Liver (tissue), 9 donors: ENCODE measurements around the gene GAP43. TPM values are rescaled to one million over a fixed set of nuclear protein-coding genes. Genes with fewer than 3 reads are reported as not detected.

ENCODE experiments used
- DNase-seq: peaks from one replicate; pipeline ENCODE4 v3.0.0-alpha.2; 2017; ENCODE audit warnings: low spot score
- H3K27ac ChIP-seq, 2 donors: one replicate each; pipeline ENCODE4 v1.7.0; 2013; ENCODE audit warnings: inconsistent platforms in 2 of 2, low read length in 2 of 2, control low read depth in 1 of 2, low read depth in 1 of 2, mild to moderate bottlenecking in 1 of 2
- H3K27me3 ChIP-seq, 4 donors: one replicate each; pipeline versions ENCODE4 v1.6.1 to v1.7.0; 2013; ENCODE audit warnings: low read length in 3 of 4, inconsistent platforms in 1 of 4, mild to moderate bottlenecking in 1 of 4, moderate library complexity in 1 of 4; ENCODE audit not compliant: control insufficient read depth in 4 of 4, insufficient read depth in 4 of 4
- H3K36me3 ChIP-seq, 4 donors: one replicate each; pipeline versions ENCODE4 v1.6.1 to v1.7.0; 2013; ENCODE audit warnings: low read length in 3 of 4, mild to moderate bottlenecking in 3 of 4, low read depth in 1 of 4, moderate library complexity in 1 of 4; ENCODE audit not compliant: control insufficient read depth in 4 of 4, insufficient read depth in 3 of 4
- H3K4me1 ChIP-seq, 4 donors: one replicate each; pipeline versions ENCODE4 v1.6.1 to v1.7.0; 2013; ENCODE audit warnings: low read length in 3 of 4, mild to moderate bottlenecking in 3 of 4, moderate library complexity in 1 of 4; ENCODE audit not compliant: control insufficient read depth in 4 of 4, insufficient read depth in 4 of 4
- H3K4me3 ChIP-seq, 3 donors: one replicate each; pipeline versions ENCODE4 v1.6.1 to v1.7.0; 2013; ENCODE audit warnings: low read length in 3 of 3, control low read depth in 1 of 3, low read depth in 1 of 3, mild to moderate bottlenecking in 1 of 3
- H3K9ac ChIP-seq, 2 donors: one replicate each; pipeline ENCODE4 v1.7.0; 2013; ENCODE audit warnings: low read length in 2 of 2, mild to moderate bottlenecking in 2 of 2, moderate library complexity in 2 of 2, control low read depth in 1 of 2, low read depth in 1 of 2
- H3K9me3 ChIP-seq, 4 donors: one replicate each; pipeline versions ENCODE4 v1.6.1 to v1.7.0; 2013; ENCODE audit warnings: low read length in 3 of 4; ENCODE audit not compliant: control insufficient read depth in 4 of 4
- CTCF ChIP-seq: fragments of 150-350 bp; IDR thresholded peaks from 2 replicates; pipeline ENCODE4 v1.5.1; 2017; ENCODE audit warnings: improper control_type of control experiment, low read depth, low read length; ENCODE audit not compliant: missing input control
- FOXA2 ChIP-seq: IDR thresholded peaks from 2 replicates; pipeline ENCODE4 v1.6.1; 2016; ENCODE audit warnings: antibody characterized with exemption
- HNF4A ChIP-seq, 2 donors: conservative IDR thresholded peaks; 2 replicates each; pipeline ENCODE4 v1.6.1; 2016; ENCODE audit warnings: antibody characterized with exemption in 2 of 2, mild to moderate bottlenecking in 2 of 2
- HNF4G ChIP-seq: IDR thresholded peaks from 2 replicates; pipeline ENCODE4 v1.6.1; 2016; ENCODE audit warnings: antibody characterized with exemption
- JUND ChIP-seq, 2 donors: IDR thresholded peaks; 2 replicates each; pipeline ENCODE4 v1.6.1; 2016; ENCODE audit warnings: antibody characterized with exemption in 2 of 2
- NR2F2 ChIP-seq: IDR thresholded peaks from 2 replicates; pipeline ENCODE4 v1.6.1; 2016; ENCODE audit warnings: antibody characterized with exemption
- RXRA ChIP-seq, 2 donors: IDR thresholded peaks; 2 replicates each; pipeline ENCODE4 v1.6.1; 2017 to 2018; ENCODE audit warnings: antibody characterized with exemption in 2 of 2, mild to moderate bottlenecking in 1 of 2
- SP1 ChIP-seq: IDR thresholded peaks from 2 replicates; pipeline ENCODE4 v1.6.1; 2018; ENCODE audit warnings: antibody characterized with exemption, mild to moderate bottlenecking
- YY1 ChIP-seq: IDR thresholded peaks from 2 replicates; pipeline ENCODE4 v1.6.1; 2016; ENCODE audit warnings: antibody characterized with exemption, mild to moderate bottlenecking
- WGBS: extraction: QIAGEN DNeasy Blood & Tissue Kit; methylation state at CpG from one replicate; pipeline ENCODE4 v1.1.7; 2013; 5-methylcytosine and 5-hydroxymethylcytosine counted together
- polyA plus RNA-seq, 2 donors: library from polyadenylated mRNA; stranded (reverse) in 1 of 2; unstranded in 1 of 2; fragments of 200-250 nt in 1 of 2; fragments of >200 nt in 1 of 2; fragmentation: Nextera tagmentation in 1 of 2; extraction: Ambion mirVana in 1 of 2; gene quantifications; one replicate each; pipeline versions ENCODE4 v1.2.1 to v1.2.3, GENCODE V29; 2013 to 2015
- total RNA-seq, 2 donors: library from RNA; depleted of rRNA; stranded (reverse); fragments of >200 nt; gene quantifications; one replicate each; pipeline ENCODE4 v1.2.3, GENCODE V29; 2014
- TF ChIP-seq, protein P1 (sequence below): IDR thresholded peaks from 2 replicates; pipeline ENCODE4 v1.6.1; 2016; ENCODE audit warnings: antibody characterized with exemption, mild to moderate bottlenecking
- TF ChIP-seq, protein P2 (sequence below): IDR thresholded peaks from 2 replicates; pipeline ENCODE4 v1.6.1; 2016; ENCODE audit warnings: antibody characterized with exemption
- TF ChIP-seq, protein P3 (sequence below): IDR thresholded peaks from 2 replicates; pipeline ENCODE4 v1.6.1; 2016; ENCODE audit warnings: antibody characterized with exemption
- donor health status: healthy.
- donor health status: healthy.
- donor health status: healthy.
- donor health status: healthy.
- donor health status: healthy.

Gene GAP43
- total and polyA plus RNA-seq, 4 donors = 0.06 TPM; not detected in 3

DNA sequence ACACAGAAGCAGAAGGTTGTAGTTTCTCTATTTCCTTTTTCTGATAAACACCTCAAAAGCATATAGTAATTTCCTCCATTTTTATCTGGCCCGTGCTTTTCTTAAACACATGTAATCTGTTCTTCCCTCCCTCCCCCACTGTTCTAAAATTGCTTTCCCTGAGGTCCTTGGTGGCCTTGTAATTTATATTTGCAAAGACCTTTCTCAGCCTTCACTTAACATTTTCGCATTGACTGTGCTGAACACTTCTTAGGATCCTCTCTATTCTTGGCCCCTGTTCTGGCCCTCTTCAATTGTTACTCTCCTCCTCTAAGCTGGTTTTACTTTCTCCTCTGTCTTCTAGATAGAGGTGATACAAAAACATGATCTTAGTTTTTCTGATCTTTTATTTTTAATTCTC, 28.3 kb downstream of the GAP43 start:
- H3K36me3 ChIP-seq = no peaks in the 10 kb centered on the region
- H3K4me1 ChIP-seq = peaks cover 0 to 3% (median under 1%) of the 10 kb centered on the region in 4 donors
- 81% methylated on average over 2 of the region's 2 CpGs for WGBS
- TF ChIP-seq HNF4A (conservative IDR thresholded peaks at IDR 0.05) (no peak), CTCF (no peak), JUND (IDR thresholded peaks at IDR 0.05) (no peak), RXRA (IDR thresholded peaks at IDR 0.05) (no peak), HNF4G (no peak), FOXA2 (no peak), SP1 (no peak)
- TF ChIP-seq, protein P1, sequence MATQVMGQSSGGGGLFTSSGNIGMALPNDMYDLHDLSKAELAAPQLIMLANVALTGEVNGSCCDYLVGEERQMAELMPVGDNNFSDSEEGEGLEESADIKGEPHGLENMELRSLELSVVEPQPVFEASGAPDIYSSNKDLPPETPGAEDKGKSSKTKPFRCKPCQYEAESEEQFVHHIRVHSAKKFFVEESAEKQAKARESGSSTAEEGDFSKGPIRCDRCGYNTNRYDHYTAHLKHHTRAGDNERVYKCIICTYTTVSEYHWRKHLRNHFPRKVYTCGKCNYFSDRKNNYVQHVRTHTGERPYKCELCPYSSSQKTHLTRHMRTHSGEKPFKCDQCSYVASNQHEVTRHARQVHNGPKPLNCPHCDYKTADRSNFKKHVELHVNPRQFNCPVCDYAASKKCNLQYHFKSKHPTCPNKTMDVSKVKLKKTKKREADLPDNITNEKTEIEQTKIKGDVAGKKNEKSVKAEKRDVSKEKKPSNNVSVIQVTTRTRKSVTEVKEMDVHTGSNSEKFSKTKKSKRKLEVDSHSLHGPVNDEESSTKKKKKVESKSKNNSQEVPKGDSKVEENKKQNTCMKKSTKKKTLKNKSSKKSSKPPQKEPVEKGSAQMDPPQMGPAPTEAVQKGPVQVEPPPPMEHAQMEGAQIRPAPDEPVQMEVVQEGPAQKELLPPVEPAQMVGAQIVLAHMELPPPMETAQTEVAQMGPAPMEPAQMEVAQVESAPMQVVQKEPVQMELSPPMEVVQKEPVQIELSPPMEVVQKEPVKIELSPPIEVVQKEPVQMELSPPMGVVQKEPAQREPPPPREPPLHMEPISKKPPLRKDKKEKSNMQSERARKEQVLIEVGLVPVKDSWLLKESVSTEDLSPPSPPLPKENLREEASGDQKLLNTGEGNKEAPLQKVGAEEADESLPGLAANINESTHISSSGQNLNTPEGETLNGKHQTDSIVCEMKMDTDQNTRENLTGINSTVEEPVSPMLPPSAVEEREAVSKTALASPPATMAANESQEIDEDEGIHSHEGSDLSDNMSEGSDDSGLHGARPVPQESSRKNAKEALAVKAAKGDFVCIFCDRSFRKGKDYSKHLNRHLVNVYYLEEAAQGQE = no peak
- H3K27ac ChIP-seq = no peak overlapping the region
- no peak overlapping the region for H3K4me3 ChIP-seq
- H3K9ac ChIP-seq = no peak overlapping the region
- H3K9me3 ChIP-seq = no peaks in the 10 kb centered on the region
- no peak for DNase-seq
- no peaks in the 10 kb centered on the region for H3K27me3 ChIP-seq

DNA sequence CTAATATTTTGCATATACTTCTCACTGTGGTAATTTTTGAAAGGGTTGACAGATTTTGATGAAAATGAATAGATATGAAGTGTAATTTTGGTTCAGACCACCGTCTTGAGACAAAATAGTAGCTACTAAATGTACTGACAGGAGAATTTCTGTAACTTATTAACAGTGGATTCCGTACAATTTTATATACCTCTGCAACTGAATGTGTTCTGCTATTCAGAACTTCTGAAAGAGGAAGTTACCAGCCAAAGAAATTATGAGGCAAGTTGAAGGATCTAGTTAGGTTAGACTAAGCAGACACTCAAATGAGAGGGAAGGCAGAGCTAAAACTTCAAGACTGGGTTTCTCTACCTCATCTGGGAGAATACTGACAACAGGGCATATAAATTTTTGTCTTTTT, 29.4 kb downstream of the GAP43 start:
- Histone ChIP-seq H3K27ac (no peak overlapping the region), H3K9me3 (no peaks in the 10 kb centered on the region), H3K4me1 (no peaks in the 10 kb centered on the region), H3K4me3 (no peak overlapping the region), H3K9ac (no peak overlapping the region), H3K36me3 (no peaks in the 10 kb centered on the region), H3K27me3 (no peaks in the 10 kb centered on the region)
- 80% methylated on average over 2 of the region's 2 CpGs for WGBS
- DNase-seq = no peak
- no peak for TF ChIP-seq JUND (IDR thresholded peaks at IDR 0.05)
- no peak for TF ChIP-seq NR2F2
- no peak for TF ChIP-seq SP1
- no peak for TF ChIP-seq YY1
- TF ChIP-seq FOXA2 = no peak
- no peak for TF ChIP-seq CTCF
- TF ChIP-seq, protein P2, sequence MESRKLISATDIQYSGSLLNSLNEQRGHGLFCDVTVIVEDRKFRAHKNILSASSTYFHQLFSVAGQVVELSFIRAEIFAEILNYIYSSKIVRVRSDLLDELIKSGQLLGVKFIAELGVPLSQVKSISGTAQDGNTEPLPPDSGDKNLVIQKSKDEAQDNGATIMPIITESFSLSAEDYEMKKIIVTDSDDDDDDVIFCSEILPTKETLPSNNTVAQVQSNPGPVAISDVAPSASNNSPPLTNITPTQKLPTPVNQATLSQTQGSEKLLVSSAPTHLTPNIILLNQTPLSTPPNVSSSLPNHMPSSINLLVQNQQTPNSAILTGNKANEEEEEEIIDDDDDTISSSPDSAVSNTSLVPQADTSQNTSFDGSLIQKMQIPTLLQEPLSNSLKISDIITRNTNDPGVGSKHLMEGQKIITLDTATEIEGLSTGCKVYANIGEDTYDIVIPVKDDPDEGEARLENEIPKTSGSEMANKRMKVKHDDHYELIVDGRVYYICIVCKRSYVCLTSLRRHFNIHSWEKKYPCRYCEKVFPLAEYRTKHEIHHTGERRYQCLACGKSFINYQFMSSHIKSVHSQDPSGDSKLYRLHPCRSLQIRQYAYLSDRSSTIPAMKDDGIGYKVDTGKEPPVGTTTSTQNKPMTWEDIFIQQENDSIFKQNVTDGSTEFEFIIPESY = no peak
- TF ChIP-seq HNF4G = no peak
- TF ChIP-seq, protein P3, sequence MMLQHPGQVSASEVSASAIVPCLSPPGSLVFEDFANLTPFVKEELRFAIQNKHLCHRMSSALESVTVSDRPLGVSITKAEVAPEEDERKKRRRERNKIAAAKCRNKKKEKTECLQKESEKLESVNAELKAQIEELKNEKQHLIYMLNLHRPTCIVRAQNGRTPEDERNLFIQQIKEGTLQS = no peak
